GM21360 (cell line): ENCODE data around the gene GNB4.

Experiments
- ATAC-seq: cut with Tn5 transposase; IDR thresholded peaks from one replicate; pipeline ENCODE4 v1.9.1; 2021; ENCODE audit warnings: mild to moderate bottlenecking, moderate library complexity; ENCODE audit not compliant: unreplicated experiment

Gene GNB4

DNA sequence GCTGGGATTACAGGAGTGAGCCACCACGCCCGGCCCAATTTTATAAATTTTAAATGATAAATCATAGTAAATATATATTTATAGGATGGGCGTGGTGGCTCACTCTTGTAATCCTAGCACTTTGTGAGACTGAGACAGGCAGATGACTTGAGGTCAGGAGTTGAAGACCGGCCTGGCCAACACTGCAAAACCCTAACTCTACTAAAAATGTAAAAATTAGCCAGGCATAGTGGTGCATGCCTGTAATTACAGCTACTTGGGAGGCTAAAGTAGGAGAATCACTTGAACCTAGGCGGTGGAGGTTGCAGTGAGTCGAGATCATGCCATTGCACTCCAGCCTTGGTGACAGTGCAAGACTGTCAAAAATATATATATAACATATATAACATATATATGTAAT lies 77.3 kb downstream of the GNB4 start:
- no peak for ATAC-seq

DNA sequence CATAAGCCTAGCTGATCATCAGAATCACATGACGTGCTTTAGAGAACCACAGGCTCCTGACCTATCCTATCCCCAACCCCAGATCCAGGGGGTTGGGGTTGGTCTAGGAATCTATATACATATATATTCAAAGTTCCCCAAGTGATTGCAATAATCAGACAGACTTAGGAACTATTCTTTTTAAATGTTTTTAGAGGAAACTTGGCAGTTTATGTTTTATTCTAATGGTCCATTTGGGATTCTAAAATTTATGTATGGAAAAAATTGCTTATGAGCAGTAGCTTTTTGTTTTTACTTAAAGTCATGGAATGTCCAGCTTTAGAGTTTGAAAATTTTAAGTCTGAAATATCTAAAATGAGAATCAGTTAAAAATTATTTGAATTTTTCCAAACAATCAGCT lies 81.6 kb downstream of the GNB4 start:
- ATAC-seq = no peak

DNA sequence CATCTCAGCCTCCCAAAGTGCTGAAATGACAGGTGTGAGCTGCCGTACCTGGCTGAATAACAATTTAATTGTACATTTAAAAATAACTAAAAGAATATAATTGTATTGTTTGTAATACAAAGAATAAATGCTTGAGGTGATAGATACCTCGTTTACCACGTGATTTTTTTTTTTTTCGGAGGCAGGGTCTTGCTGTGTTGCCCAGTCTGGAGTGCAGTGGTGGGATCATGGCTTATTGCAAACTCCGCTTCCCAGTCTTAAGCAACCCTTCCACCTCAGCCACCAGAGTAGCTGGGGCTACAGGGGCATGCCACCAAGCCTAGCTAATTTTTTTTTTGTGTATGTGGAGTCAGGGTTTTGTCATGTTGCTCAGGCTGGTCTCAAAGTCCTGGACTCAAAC lies 87.9 kb downstream of the GNB4 start:
- ATAC-seq = no peak

DNA sequence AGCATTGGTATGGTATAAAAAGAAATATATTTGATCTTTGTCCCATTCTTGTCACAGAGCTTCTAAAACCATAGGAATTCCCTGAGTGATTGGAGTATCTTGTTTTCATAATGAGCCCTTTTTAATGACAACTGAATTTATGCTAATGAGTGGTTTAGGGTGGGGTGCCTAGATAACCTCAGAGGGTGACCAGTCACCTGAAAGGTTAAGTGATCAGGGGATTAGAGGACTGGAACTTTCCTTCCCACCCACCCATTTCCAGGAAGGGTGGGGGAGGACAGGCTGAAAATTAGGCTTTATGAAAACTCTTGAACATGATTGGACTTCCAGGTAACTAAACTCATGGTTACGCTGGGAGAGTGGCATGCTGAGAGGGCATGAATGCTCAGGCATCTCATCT lies 95.3 kb downstream of the GNB4 start:
- no peak for ATAC-seq

DNA sequence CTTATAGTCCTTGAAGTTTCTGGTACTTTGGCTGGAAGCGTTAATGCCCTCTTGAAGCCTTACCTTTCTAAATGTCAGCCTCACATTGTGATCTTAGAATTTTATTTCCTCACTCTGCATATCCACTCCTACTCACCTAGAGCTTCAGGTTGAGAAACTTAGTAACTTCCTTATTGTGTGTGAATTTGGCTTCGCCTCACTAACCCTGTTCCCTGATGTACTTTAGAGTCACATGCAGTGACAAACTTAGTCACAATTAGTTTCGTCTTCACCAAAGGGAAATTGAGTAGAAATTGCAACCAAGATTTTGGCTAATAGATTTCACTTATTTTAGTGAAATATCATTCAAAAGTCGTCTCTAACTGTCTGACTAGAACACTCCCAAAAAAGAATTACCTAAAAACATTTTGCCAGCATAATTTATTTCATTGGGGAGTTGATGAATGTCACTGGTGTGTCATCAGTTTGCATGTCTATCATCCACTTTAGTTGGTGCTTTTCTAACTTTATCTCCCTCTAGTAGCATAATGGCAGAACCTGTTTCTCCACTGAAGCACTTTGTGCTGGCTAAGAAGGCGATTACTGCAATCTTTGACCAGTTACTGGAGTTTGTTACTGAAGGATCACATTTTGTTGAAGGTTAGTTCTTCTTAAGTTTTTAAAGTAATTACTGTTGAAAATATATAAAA lies 102.8 kb downstream of the GNB4 start:
- ATAC-seq = no peak

DNA sequence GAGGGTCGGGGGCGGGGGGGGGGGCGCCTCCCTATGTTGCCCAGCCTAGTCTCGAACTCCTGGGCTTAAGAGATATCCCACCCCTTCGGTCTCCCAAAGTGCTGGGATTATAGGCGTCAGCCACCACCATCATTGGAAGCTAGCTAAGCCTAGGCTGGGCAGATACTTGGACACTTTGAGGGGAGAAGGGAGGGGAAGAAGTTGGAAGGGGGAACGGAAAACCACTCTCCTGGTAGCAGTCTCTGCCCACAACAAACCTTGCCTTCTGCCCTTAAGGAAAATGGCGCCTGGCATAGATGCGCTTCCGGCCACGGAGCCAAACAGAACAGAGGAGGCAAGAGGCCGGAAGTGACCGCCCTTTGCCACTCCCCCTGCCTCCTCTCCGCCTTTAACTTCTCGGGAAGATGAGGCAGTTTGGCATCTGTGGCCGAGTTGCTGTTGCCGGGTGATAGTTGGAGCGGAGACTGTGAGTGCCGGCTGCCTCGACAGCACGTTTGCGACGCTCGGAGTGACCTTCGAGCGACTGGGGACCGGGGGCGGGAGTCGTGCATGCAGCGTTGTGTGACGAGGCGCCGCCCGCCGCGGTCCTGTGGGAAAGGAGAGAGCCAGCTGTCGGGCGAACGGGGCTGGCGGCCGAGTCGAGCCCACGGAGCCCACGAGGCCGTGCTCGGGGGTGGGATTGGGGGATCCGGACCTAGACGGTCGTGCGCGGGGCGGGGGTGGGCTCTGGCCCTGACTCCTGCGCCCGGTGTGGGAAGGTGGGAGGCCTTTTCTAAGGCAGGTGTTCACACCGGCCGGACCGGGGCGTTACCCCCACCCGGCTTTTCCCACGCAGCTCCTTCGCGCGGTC lies 103.7 kb downstream of the GNB4 start, which contains the start of gene MFN1:
TSS of gene MFN1 (plus strand) at position 365 of the 850 bp plus-strand sequence. CDS start 1,143 bp downstream, outside the sequence.
- peak; percentile 91 for ATAC-seq
